ENCODE results near the gene PPP1R3G.
A peak's percentile ranks its signal among the peaks of the same experiment; 100 is the strongest.

The PPP1R3G gene

GRCh38 chr6:5089481-5090438 is 4.6 kb downstream of the PPP1R3G start:
- H3K4me3 ChIP-seq (ENCODE audit: low read length), result no peak overlapping the region
- DNase-seq (ENCODE audit: low read depth, low spot score), result no peak

DNA sequence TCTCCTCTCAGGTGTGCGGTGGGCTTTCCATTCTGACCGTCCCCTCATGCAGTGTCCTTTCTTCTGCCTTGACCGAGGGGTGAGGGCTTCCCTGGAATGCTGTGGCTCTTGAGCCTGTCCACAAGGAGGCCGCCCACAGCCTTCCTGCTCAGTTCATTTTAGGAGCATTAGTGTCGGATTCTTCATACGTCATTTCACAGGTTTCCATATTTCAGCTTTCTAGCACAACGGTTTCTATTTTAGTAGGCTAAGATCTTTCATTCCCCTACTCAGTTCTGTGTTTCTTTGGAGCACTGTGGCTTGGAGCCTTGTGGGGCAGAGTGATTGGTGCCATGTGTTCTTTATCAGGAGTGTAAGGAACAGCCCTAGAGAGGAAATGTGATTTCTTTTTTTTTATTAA is 5.5 kb downstream of the PPP1R3G start:
- DNase-seq (ENCODE audit: low read depth, low spot score), result no peak
- H3K4me3 ChIP-seq (ENCODE audit: low read length), result no peak overlapping the region

GRCh38 chr6:5091210-5092069 is 6.3 kb downstream of the PPP1R3G start:
- DNase-seq (ENCODE audit: low read depth, low spot score), result peak; percentile 62
- H3K4me3 ChIP-seq (ENCODE audit: low read length), result no peak overlapping the region

- H3K4me3 ChIP-seq (ENCODE audit: low read length), result no peak overlapping the region
- DNase-seq (ENCODE audit: low read depth, low spot score), result no peak
These were observed 8.3 kb downstream of the PPP1R3G start for GRCh38 chr6:5093231-5094015.

DNA sequence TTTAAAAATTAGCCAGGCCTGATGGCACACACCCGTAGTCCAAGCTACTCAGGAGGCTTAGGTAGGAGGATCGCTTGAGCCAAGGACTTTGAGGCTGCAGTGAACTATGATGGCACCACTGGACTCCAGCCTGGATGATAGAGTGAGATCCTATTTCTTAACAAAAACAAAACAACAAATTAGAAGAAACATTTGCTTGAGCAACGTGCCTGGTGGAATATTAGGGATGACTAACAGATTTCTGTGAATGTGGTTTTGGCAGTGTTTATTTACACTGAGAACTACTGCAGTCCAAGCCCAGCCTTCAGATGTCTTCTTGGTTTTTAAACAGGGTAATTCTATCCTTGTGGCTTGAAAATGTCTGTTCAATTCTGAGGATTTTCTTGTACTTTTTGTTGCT is 9.2 kb downstream of the PPP1R3G start:
- DNase-seq (ENCODE audit: low read depth, low spot score), result no peak
- H3K4me3 ChIP-seq (ENCODE audit: low read length), result no peak overlapping the region

GRCh38 chr6:5095236-5095635 is 10.1 kb downstream of the PPP1R3G start:
- DNase-seq (ENCODE audit: low read depth, low spot score), result no peak
- no peak overlapping the region for H3K4me3 ChIP-seq (ENCODE audit: low read length)

- no peak for DNase-seq (ENCODE audit: low read depth, low spot score)
These were observed 11.3 kb downstream of the PPP1R3G start for GRCh38 chr6:5096482-5096881.

GRCh38 chr6:5098501-5099270 is 13.5 kb downstream of the PPP1R3G start:
- no peak overlapping the region for H3K4me3 ChIP-seq (ENCODE audit: low read length)
- DNase-seq (ENCODE audit: low read depth, low spot score), result no peak

More at GRCh38 chr6:5096482-5096881, 11.3 kb downstream of the PPP1R3G start:
- H3K4me3 ChIP-seq (ENCODE audit: low read length), result no peak overlapping the region

- DNase-seq (ENCODE audit: low read depth, low spot score), result no peak
- no peak overlapping the region for H3K4me3 ChIP-seq (ENCODE audit: low read length)
These were observed 14.4 kb downstream of the PPP1R3G start for GRCh38 chr6:5099537-5099936.

DNA sequence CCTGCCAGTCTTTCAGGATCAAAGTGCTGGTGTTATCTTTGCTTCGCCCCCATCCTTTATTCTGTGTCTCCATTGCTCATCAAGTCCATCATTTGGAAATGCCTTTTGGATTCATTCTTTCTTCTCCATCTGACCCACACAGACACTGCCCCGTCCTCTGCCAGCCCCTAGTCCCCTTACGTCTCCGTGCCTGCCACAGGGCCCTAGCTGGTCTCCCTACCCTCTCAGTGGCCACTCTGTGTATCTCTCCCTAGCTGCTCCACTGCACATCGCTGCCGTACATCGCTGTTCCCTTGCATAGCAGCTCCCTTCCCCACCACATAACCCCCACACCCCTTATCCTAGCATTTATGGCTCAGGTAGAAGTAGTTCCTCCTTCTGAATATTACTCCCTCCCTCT is 15.7 kb downstream of the PPP1R3G start:
- no peak for DNase-seq (ENCODE audit: low read depth, low spot score)
- H3K4me3 ChIP-seq (ENCODE audit: low read length), result no peak overlapping the region

GRCh38 chr6:5102267-5102970 is 17.3 kb downstream of the PPP1R3G start:
- no peak overlapping the region for H3K4me3 ChIP-seq (ENCODE audit: low read length)
- peak; percentile 6 for DNase-seq (ENCODE audit: low read depth, low spot score)

DNA sequence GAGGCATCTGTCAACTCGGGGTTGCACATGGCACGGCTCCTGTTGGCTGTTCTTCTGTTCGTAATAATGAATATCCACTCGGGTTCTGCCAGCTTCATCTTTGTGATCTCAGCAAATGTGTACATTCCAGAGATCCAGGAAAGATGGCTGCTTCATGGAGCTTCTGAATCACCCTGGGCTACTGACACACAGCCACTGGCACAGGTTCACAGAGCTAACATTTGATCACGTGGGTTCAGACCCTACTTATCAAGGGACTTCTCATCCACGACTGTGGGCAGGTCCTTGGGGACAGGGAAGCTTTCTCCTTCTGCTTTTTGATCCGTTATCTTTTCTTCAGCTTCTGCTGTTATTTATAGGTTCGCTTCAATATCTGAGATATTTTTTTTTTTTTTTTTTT is 18.1 kb downstream of the PPP1R3G start:
- no peak overlapping the region for H3K4me3 ChIP-seq (ENCODE audit: low read length)
- no peak for DNase-seq (ENCODE audit: low read depth, low spot score)

GRCh38 chr6:5104667-5105066 is 19.5 kb downstream of the PPP1R3G start:
- no peak for DNase-seq (ENCODE audit: low read depth, low spot score)

GRCh38 chr6:5105146-5105545 is 20.0 kb downstream of the PPP1R3G start:
- no peak for DNase-seq (ENCODE audit: low read depth, low spot score)
- no peak overlapping the region for H3K4me3 ChIP-seq (ENCODE audit: low read length)

More at GRCh38 chr6:5104667-5105066, 19.5 kb downstream of the PPP1R3G start:
- H3K4me3 ChIP-seq (ENCODE audit: low read length), result no peak overlapping the region

GRCh38 chr6:5107341-5107740 is 22.2 kb downstream of the PPP1R3G start:
- H3K4me3 ChIP-seq (ENCODE audit: low read length), result no peak overlapping the region
- no peak for DNase-seq (ENCODE audit: low read depth, low spot score)

DNA sequence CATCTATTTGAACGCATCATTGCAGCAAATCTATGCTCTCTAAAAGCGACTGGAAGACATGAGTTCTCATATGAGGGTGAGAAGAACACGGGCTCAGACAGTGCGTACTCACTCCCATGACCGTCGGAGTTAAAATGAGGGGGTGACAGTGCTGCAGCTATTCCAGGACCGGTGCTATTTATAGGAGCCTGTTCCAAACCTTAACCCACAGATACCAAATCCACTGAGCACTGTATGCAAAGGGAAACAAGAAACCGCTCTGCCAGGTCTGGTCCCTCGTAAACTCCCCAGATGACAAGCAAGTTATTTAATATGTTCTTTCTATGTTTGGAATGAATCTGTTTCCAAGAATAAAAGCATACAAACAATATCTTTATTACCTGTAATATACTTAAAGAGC is 22.9 kb downstream of the PPP1R3G start:
- DNase-seq (ENCODE audit: low read depth, low spot score), result no peak
- no peak overlapping the region for H3K4me3 ChIP-seq (ENCODE audit: low read length)

GRCh38 chr6:5108536-5109150 is 23.5 kb downstream of the PPP1R3G start:
- DNase-seq (ENCODE audit: low read depth, low spot score), result no peak
- no peak overlapping the region for H3K4me3 ChIP-seq (ENCODE audit: low read length)

GRCh38 chr6:5109436-5109835 is 24.3 kb downstream of the PPP1R3G start:
- DNase-seq (ENCODE audit: low read depth, low spot score), result no peak
- no peak overlapping the region for H3K4me3 ChIP-seq (ENCODE audit: low read length)
